ENCODE data around the gene MYO7A.

DNA sequence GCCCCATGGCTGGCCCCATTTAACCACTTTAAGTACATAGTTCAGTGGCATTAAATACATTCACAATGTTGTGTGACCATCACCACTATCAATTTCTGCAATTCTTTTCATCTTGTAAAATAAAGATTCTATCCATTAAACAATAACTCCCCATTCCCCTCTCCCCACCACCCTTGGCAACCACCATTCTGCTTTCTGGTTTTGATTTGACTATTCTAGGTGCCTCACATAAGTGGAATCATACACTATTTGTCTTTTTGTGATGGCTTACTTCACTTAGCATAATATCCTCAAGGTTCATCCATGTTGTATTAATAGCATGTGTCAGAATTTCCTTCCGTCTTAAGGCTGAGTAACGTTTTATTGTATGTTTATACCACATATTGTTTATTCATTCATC lies 7.0 kb downstream of the MYO7A start:
- TF ChIP-seq, protein P1, sequence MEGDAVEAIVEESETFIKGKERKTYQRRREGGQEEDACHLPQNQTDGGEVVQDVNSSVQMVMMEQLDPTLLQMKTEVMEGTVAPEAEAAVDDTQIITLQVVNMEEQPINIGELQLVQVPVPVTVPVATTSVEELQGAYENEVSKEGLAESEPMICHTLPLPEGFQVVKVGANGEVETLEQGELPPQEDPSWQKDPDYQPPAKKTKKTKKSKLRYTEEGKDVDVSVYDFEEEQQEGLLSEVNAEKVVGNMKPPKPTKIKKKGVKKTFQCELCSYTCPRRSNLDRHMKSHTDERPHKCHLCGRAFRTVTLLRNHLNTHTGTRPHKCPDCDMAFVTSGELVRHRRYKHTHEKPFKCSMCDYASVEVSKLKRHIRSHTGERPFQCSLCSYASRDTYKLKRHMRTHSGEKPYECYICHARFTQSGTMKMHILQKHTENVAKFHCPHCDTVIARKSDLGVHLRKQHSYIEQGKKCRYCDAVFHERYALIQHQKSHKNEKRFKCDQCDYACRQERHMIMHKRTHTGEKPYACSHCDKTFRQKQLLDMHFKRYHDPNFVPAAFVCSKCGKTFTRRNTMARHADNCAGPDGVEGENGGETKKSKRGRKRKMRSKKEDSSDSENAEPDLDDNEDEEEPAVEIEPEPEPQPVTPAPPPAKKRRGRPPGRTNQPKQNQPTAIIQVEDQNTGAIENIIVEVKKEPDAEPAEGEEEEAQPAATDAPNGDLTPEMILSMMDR (conservative IDR thresholded peaks at IDR 0.05; ENCODE audit: low read length): no peak
- TF ChIP-seq EZH2phosphoT487 (IDR thresholded peaks at IDR 0.05; ENCODE audit: borderline replicate concordance): no peak

Data from Loucy (cell line).